Glomerular endothelial cell (primary cell): Measurements from ENCODE around the gene KANK3. TPM values are rescaled to one million over a fixed set of nuclear protein-coding genes. Genes with fewer than 3 reads are reported as not detected.

Experiments
- DNase-seq: peaks from one replicate; pipeline ENCODE4 v3.0.0-alpha.2; 2011; ENCODE audit warnings: low read depth, low spot score; ENCODE audit errors: extremely low read depth
- total RNA-seq: library from RNA; depleted of rRNA; stranded (reverse); fragments of >200 nt; gene quantifications from 2 replicates; pipeline ENCODE4 v1.2.3, GENCODE V29; 2015

Gene KANK3
- total RNA-seq, 1 donor from 2014 or later, result 190 TPM

GRCh38 chr19:8340341-8341096 lies 2.5 kb downstream of the KANK3 start:
- no peak for DNase-seq

- no peak for DNase-seq
Measured at GRCh38 chr19:8338835-8339234, 4.2 kb downstream of the KANK3 start.

GRCh38 chr19:8337728-8338127 lies 5.3 kb downstream of the KANK3 start:
- DNase-seq, result no peak

- DNase-seq, result no peak
Measured at GRCh38 chr19:8336660-8337059, 6.4 kb downstream of the KANK3 start.

GRCh38 chr19:8336072-8336569 lies 6.9 kb downstream of the KANK3 start:
- DNase-seq, result no peak

GRCh38 chr19:8335343-8336071 lies 7.6 kb downstream of the KANK3 start:
- no peak for DNase-seq

- no peak for DNase-seq
Measured at GRCh38 chr19:8334458-8335342, 8.4 kb downstream of the KANK3 start.

- no peak for DNase-seq
Measured at GRCh38 chr19:8333767-8334457, 9.2 kb downstream of the KANK3 start.

GRCh38 chr19:8332976-8333766 lies 9.9 kb downstream of the KANK3 start:
- DNase-seq, result no peak

- DNase-seq, result no peak
Measured at GRCh38 chr19:8331263-8331845, 11.7 kb downstream of the KANK3 start.

- DNase-seq, result no peak
Measured at GRCh38 chr19:8329996-8330395, 13.1 kb downstream of the KANK3 start.

GRCh38 chr19:8325454-8325853 lies 17.6 kb downstream of the KANK3 start:
- DNase-seq, result no peak

GRCh38 chr19:8324186-8325050 lies 18.6 kb downstream of the KANK3 start:
- DNase-seq, result no peak

- no peak for DNase-seq
Measured at GRCh38 chr19:8323781-8324185, 19.3 kb downstream of the KANK3 start.

- DNase-seq, result no peak
Measured at GRCh38 chr19:8322638-8322997, 20.4 kb downstream of the KANK3 start.

GRCh38 chr19:8321986-8322637 lies 20.9 kb downstream of the KANK3 start:
- DNase-seq, result no peak

GRCh38 chr19:8321067-8321985 lies 21.7 kb downstream of the KANK3 start, which contains the start of the genes NDUFA7 and RPS28:
NDUFA7 (minus strand) TSS chr19:8321375; CDS start chr19:8321358, 17 bp downstream.
RPS28 (plus strand) TSS chr19:8321496; CDS start chr19:8321531, 35 bp downstream.
- peak; percentile 74 for DNase-seq
